Cardiac muscle cell (in vitro differentiated cells and primary cell): ENCODE results near the gene ETV7. TPM values are rescaled to one million over a fixed set of nuclear protein-coding genes. Genes with fewer than 3 reads are reported as not detected.
A peak's percentile ranks its signal among the peaks of the same experiment; 100 is the strongest.

Experiments
- DNase-seq, 2 donors: peaks; one replicate each; pipeline versions ENCODE4 v3.0.0 to v3.0.0-alpha.2; 2010 to 2017; ENCODE audit warnings: low read depth in 1 of 2, low spot score in 1 of 2
- H3K27ac ChIP-seq: fragments of 200-600 bp; sonication (generic); 2 replicates; pipeline ENCODE4 v1.5.1; 2016
- H3K27me3 ChIP-seq: fragments of 200-600 bp; sonication (generic); 2 replicates; pipeline ENCODE4 v1.6.0; 2016; ENCODE audit warnings: control low read depth
- H3K36me3 ChIP-seq: fragments of 200-600 bp; sonication (generic); 2 replicates; pipeline ENCODE4 v1.5.1; 2016; ENCODE audit warnings: control low read depth
- H3K4me1 ChIP-seq: fragments of 200-600 bp; sonication (generic); 2 replicates; pipeline ENCODE4 v1.8.1; 2017; ENCODE audit warnings: low read depth, mild to moderate bottlenecking, mixed run types
- H3K4me3 ChIP-seq: fragments of 200-600 bp; sonication (generic); 2 replicates; pipeline ENCODE4 v1.5.1; 2016; ENCODE audit warnings: mild to moderate bottlenecking
- H3K9me3 ChIP-seq: fragments of 200-600 bp; sonication (generic); 2 replicates; pipeline ENCODE4 v1.5.1; 2017; ENCODE audit warnings: low read depth, mild to moderate bottlenecking, control low read depth
- polyA plus RNA-seq: library from polyadenylated mRNA; unstranded; fragments of >200 nt; fragmentation: Nextera tagmentation; extraction: Ambion mirVana; gene quantifications from 2 replicates; pipeline ENCODE4 v1.2.1, GENCODE V29; 2016
- total RNA-seq: library from RNA; depleted of rRNA; stranded (reverse); fragments of >200 nt; gene quantifications from 2 replicates; pipeline ENCODE4 v1.2.3, GENCODE V29; 2016
- TF ChIP-seq, protein P1 (sequence below): IDR thresholded peaks from 2 replicates; pipeline ENCODE4 v1.5.1; 2012; ENCODE audit warnings: low read depth, mild to moderate bottlenecking, low read length

ETV7 gene
- total and polyA plus RNA-seq, 2 experiments from 2014 or later: 0.28 TPM; not detected in 1

DNA sequence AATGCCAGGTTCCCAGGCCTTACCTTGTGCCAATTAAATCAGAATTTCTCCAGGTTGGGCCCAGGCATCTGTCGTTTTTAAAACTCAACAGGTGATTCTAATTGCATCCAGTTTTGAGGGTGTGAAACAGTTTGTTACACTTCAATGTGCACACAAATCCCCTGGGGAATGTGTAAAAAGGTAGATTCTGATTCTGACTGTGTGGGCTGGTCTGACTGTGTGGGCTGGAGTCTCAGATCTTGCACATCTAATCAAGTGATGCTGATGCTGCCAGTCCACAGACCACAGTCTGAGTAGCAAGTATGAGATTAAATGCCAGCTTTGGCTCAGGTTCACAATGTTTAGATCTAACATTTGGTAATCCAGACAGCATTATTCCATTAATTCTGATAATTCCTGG lies 12.5 kb upstream of the ETV7 start:
- Histone ChIP-seq H3K36me3 (no peaks in the 10 kb centered on the region), H3K4me1 (no peaks in the 10 kb centered on the region), H3K4me3 (no peak overlapping the region), H3K27ac (no peak overlapping the region), H3K9me3 (no peaks in the 10 kb centered on the region), H3K27me3 (no peaks in the 10 kb centered on the region)
- TF ChIP-seq, protein P1, sequence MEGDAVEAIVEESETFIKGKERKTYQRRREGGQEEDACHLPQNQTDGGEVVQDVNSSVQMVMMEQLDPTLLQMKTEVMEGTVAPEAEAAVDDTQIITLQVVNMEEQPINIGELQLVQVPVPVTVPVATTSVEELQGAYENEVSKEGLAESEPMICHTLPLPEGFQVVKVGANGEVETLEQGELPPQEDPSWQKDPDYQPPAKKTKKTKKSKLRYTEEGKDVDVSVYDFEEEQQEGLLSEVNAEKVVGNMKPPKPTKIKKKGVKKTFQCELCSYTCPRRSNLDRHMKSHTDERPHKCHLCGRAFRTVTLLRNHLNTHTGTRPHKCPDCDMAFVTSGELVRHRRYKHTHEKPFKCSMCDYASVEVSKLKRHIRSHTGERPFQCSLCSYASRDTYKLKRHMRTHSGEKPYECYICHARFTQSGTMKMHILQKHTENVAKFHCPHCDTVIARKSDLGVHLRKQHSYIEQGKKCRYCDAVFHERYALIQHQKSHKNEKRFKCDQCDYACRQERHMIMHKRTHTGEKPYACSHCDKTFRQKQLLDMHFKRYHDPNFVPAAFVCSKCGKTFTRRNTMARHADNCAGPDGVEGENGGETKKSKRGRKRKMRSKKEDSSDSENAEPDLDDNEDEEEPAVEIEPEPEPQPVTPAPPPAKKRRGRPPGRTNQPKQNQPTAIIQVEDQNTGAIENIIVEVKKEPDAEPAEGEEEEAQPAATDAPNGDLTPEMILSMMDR: no peak
- DNase-seq: no peak

DNA sequence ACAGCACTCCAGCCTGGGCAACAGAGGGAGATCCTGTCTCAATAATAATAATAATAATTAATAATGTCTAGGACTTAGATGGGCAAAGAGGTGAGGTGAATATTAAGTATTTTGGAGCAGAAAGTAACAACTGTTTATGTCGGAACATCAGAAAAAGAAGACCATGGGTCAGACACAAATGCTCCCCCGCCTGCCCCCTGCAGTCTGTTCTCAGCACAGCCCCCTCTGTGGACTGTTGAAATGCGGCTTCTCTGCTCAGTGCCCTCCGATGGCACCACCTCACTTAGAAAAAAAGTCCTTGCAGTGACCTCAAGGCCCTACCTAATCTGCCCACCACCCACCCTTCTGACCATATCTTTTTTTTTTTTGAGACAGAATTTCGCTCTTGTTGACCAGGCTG lies 5.2 kb upstream of the ETV7 start:
- Histone ChIP-seq H3K4me3 (no peak overlapping the region), H3K27ac (no peak overlapping the region), H3K36me3 (no peaks in the 10 kb centered on the region), H3K27me3 (peaks cover 47% of the 10 kb centered on the region), H3K4me1 (no peaks in the 10 kb centered on the region), H3K9me3 (no peaks in the 10 kb centered on the region)
- TF ChIP-seq, protein P1: no peak
- DNase-seq: no peak

DNA sequence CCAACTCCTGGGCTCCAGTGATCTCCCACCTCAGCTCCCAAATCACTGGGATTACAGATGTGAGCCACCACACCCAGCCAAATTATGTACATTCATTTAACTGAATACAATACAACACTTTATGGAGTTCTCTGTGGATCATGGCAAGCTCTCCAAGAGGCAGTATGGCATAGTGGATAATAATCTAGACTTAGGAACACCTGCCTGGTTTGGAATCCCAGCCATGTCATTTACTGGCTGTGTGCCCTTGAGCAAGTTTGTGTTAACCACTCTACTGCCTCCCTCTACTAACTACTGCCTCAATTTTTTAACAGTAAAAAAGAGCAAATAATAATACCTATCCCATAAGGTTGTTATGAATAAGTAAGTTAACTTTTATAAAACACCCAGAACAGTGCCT lies 1.9 kb upstream of the ETV7 start:
- TF ChIP-seq, protein P1: no peak
- H3K4me1 ChIP-seq: no peaks in the 10 kb centered on the region
- H3K36me3 ChIP-seq: no peaks in the 10 kb centered on the region
- peaks cover 76% of the 10 kb centered on the region for H3K27me3 ChIP-seq
- no peak for DNase-seq
- H3K9me3 ChIP-seq: no peaks in the 10 kb centered on the region
- H3K4me3 ChIP-seq: no peak overlapping the region
- H3K27ac ChIP-seq: no peak overlapping the region

DNA sequence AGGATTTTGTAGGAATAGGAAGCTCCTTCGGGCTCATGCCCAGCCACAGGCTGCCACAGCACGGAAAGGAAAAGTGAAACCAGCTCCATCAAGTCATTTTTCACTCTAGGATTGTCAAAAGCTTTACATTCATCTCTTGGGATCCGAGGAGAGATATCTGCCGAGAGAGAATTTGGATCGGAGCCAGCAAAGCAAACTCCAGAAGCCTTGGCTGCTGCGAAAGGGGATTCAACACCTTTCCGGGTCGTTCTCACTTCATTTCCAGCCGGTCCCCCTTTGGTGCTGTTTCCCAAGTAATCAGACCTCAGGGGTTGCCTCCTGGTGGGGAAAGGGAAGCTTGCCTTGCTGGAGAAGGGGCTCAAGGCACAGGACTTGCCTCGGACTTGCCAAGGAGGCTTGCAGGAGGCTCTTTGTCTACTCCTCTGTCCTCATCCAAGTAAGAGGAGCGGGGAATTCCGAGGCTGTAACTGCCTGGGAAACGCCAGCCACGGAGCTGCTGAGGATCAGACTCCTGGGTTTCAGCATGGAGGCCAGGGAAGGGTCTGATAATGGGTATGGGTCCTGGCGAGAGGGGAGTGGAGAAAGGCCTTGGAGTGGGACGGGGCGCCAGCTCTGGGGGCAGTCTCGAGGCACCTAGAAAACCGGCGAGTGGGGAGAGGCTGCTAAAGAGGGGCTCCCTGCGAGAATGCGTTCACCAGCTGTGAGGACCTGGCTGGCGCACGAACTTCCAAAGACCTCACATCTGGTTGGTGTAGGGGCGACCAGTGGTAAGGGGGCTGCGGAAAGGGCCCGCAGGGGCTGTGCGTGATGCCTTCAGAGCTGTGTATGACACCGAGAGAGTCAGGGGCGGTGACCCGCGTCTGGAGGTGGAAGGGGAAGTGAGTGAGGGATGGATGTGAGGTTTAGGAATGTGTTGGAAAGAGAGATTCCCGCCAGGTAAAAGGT lies 702 bp downstream of the ETV7 start:
- Histone ChIP-seq H3K27ac (no peak overlapping the region), H3K4me3 (peak overlapping the region; percentile 7), H3K9me3 (no peaks in the 10 kb centered on the region), H3K4me1 (no peaks in the 10 kb centered on the region), H3K27me3 (peaks cover 76% of the 10 kb centered on the region), H3K36me3 (no peaks in the 10 kb centered on the region)
- TF ChIP-seq, protein P1: peak; percentile 35
- DNase-seq: peak in 1 of 2 donors; percentile 75

DNA sequence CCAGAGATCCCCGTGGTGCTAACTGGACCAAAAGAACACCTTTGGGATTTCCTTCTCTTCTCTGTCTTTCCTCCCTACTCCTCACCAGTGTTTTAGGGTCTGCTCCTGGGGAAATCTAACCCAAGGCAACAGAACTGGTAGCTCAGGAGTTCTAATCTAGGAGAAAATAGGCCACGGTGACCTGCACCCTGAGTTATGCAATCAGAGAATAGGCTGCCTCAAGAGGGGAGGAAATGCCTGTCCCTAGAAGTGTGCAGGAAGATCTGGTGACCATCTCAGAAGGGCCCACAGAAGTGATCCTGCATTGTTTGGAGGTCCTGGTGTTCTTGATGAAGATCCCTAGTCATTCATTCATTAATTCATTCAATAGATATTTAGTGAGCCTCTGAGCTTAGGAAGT lies 3.4 kb downstream of the ETV7 start:
- Histone ChIP-seq H3K4me3 (no peak overlapping the region), H3K27ac (no peak overlapping the region), H3K36me3 (no peaks in the 10 kb centered on the region), H3K4me1 (no peaks in the 10 kb centered on the region), H3K27me3 (peaks cover 49% of the 10 kb centered on the region), H3K9me3 (no peaks in the 10 kb centered on the region)
- no peak for DNase-seq
- TF ChIP-seq, protein P1: no peak
